Stimulated activated CD4-positive, alpha-beta T cell treated with anti-CD3 and anti-CD28 coated beads, TNF-alpha, amount 100 ng/mL, for 4 hours (primary cell): ENCODE data around the gene ELN.
"Not testable (repeated sequence)": the region's sequence is repeated elsewhere in the genome, so short reads cannot be mapped to it uniquely, and the experiment has no call there.

Source experiments
- DNase-seq, 3 experiments: peaks; one replicate each; pipeline ENCODE4 v3.0.0-alpha.2; 2020; ENCODE audit warnings: low read depth in 3 of 3

ELN gene

DNA sequence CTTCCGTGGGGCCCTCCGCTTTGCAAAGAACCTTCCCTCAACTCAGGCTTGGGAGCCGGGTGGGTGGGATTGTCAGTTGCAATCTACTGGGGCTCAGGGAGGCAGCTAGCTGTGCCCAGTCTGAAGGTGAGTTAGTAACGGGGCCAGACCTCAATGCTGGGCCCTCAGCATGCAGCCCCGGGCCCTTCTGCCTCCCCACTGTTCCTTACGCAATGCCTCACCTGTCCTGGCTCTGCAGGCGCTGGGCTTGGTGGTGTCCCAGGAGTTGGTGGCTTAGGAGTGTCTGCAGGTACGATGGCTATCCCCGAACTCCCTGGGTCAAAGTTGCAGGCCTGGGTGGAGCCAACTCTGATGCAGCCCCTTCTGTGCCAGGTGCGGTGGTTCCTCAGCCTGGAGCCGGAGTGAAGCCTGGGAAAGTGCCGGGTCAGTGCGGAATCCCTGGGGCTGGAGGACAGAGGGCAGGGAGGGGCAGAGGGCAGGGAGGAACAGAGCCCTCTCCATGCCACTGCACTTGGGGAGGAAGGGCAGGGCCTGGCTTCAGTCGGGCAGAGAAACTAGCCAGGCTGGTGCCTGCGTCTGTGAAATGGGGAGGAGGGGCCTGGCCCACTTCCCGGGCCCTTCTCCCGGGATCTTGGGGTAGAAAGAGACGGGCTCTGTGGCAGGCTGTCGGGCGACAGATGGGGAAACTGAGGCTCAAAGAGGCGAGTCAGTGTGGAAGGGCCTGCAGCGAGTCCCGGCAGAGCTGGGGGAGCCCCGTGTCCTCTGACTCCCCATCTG, 15.0 kb downstream of the ELN start:
- no peak for DNase-seq

DNA sequence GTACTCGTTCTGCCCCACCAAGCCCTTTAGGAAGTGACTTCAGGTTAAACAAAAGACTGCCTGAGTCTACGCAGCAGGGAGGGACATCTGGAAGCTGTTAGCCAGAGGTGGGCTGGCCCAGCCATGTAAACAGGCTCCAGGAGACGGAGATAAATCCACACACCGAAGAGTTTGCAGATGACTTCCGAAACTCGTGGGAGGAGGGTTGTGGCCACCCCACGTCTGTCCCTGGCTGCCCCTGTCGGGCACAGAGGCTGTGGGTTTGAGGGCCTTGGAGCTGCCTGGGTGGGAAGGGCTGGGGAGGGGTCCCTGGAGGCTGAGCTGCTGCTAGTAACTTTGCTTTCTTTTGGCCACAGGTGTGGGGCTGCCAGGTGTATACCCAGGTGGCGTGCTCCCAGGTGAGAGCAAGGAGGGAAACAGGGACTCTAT, 15.6 kb downstream of the ELN start:
- no peak for DNase-seq

- DNase-seq = no peak
Observed at GRCh38 chr7:74044366-74045350, 16.7 kb downstream of the ELN start.

GRCh38 chr7:74046581-74046980, 18.6 kb downstream of the ELN start:
- not testable (repeated sequence) for DNase-seq

DNA sequence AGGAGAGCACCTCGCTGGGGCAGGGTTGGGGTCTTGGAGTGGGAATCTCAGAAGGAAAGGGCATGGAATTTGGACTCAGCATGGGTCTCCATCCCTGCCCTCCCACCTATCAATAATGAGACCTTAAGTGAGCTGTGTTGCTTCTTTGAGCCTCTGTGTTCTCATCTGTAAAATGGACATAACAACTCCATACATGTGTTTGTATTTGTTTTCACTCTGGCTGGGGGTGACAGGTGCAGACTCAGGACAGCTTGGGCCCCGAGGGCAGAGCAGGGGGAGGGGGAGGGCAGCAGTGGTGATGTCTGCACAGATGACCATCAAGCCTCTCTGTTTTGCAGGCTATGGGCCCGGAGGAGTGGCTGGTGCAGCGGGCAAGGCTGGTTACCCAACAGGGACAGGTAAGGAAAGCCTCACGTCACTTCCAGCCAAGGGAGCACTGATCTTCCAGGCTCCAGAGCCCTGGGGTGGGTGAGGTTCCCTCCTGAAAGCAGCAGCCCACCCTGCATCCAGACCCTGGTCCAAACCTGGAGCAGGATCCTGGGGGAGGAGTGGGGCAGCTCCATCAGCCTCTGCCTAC, 19.9 kb downstream of the ELN start:
- no peak for DNase-seq

DNA sequence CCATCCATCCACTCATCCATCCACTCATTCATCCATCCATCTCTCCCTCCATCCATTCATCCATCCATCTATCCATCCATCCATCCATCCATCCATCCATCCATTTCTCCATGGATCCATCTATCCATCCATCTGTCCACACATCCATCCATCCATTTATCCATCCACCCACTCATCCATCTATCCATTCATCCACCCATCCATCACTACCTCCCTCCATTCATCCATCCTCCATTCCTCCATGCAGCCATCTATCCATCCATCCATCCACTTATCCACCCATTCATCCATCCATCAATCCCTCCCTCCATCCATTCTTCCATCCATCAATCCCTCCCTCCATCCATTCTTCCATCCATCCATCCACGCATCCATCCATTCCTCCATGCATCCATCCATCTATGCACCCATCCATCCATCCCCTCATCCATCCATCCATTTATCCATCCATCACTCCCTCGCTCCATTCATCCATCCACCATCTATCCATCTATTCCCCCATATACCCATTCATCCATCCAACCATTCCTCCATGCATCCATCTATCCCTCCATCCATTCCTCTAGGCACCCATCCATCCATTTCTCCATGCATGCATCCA, 21.1 kb downstream of the ELN start:
- DNase-seq = no peak

GRCh38 chr7:74049997-74050798, 22.2 kb downstream of the ELN start:
- DNase-seq = no peak

- DNase-seq = no peak
Observed at GRCh38 chr7:74051193-74051592, 23.2 kb downstream of the ELN start.

GRCh38 chr7:74051629-74052410, 23.8 kb downstream of the ELN start:
- no peak for DNase-seq

DNA sequence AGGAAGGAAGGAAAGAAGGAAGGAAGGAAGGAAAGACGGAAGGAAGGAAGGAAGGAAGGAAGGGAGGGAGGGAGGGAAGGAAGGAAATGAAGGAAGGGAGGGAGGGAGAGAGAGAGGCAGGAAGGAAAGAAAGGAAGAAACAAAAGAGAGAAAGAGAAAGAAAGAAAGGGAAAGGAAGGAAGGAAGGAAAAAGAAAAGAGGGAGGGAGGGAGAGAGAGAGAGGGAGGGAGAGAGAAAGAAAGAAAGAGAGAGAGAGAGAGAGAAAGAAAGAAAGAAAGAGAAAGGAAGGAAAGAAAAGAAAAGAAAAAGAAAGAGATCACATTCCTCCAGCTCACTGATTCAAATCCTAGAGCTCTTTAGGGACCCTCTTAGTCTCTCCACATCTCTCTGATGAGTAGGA, 24.7 kb downstream of the ELN start:
- no peak for DNase-seq

GRCh38 chr7:74053589-74054186, 25.7 kb downstream of the ELN start:
- no peak for DNase-seq

DNA sequence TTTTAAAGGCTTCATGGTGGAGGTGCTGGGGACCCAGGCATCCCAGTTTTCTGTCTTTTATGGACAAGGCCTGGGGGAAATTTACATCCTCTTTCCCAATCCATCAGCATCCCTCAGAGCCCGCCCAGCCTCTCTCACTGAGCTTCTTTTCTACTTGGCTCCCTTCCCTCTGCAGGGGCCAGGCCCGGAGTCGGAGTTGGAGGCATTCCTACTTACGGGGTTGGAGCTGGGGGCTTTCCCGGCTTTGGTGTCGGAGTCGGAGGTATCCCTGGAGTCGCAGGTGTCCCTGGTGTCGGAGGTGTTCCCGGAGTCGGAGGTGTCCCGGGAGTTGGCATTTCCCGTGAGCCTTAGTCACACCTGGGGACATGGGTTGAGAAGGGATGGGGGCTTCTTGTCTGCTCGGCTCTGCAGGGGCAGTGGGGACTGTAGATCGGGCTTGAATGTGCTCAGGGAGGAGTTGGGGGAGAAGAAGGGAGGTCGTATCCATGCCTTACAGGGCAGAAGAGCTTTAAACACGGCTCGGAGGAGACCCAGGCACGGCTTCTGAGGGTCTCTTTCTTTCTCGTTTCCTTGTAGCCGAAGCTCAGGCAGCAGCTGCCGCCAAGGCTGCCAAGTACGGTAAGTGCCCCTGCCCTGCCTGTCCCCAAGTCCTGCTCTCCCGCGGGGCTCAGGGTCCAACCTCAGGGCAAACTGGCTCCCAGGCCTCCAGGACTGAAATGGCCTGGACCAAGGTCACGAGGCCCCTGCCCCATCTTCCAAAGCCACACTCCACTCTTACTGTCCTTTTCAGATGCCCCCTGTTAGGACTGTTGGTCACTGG, 28.3 kb downstream of the ELN start:
- DNase-seq = no peak

GRCh38 chr7:74057216-74057925, 29.4 kb downstream of the ELN start:
- no peak for DNase-seq

DNA sequence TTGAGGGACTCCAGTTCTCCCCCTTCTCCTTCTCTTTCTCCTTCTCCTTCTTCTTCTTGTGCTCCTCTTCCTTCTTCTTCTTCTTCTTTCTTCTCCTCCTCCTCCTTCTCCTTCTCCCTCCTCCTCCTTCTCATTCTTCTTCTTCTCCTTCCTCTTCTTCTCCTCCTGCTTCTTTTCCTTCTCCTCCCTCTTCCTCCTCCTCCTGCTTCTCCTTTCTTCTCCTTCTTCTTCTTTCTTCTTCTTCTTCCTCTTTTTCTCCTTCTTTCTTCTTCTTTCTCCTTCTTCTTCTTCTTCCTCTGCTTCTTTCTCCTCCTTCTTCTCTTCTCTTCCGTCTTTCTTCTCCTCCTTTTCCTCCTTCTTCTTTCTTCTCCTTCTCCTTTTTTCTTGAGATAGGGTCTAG, 30.0 kb downstream of the ELN start:
- no peak for DNase-seq

DNA sequence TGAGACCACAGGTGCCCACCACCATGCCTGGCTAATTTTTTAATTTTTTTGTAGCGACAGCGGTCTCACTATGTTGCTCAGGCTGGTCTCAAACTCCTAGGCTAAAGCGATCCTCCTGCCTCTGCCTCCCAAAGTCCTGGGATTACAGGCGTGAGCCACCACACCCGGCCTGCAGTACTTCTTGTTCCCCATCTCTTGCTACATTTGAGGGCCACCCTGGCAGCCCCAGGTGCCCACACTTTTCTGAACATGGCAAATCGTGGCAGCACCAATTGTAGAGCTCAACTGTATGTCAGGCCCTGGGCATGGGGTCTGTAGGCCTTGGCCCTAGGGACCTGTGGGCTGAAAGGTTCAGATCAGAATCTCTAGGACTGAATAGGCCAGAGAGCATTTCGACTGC, 30.5 kb downstream of the ELN start:
- no peak for DNase-seq

GRCh38 chr7:74059037-74059436, 31.1 kb downstream of the ELN start:
- DNase-seq = no peak

DNA sequence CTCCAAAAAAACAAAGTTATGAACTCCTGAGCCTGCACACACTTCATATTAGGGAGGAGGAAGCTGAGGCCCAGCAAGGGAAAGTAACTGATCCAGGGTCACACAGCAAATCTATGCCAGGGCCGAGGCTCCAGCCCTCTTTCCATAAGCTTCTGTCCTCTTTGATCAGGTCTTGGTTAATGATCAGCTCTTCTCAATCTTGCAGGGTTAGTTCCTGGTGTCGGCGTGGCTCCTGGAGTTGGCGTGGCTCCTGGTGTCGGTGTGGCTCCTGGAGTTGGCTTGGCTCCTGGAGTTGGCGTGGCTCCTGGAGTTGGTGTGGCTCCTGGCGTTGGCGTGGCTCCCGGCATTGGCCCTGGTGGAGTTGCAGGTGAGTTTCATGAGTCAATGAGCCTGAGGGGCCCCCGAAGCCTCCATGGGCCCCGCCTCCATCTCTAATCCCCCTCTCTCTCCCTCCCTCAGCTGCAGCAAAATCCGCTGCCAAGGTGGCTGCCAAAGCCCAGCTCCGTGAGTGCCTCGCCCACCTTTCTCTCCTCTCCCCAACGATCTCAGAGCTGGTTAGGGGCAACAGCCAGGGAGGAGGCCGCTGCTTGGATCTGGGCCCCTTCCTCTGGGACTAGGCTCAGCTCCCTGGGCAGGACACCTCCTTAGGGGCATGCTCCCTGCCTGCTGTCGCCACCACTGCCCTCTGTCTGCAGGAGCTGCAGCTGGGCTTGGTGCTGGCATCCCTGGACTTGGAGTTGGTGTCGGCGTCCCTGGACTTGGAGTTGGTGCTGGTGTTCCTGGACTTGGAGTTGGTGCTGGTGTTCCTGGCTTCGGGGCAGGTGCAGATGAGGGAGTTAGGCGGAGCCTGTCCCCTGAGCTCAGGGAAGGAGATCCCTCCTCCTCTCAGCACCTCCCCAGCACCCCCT, 32.0 kb downstream of the ELN start:
- no peak for DNase-seq
